ENCODE measurements around the gene NTNG1.

DNA sequence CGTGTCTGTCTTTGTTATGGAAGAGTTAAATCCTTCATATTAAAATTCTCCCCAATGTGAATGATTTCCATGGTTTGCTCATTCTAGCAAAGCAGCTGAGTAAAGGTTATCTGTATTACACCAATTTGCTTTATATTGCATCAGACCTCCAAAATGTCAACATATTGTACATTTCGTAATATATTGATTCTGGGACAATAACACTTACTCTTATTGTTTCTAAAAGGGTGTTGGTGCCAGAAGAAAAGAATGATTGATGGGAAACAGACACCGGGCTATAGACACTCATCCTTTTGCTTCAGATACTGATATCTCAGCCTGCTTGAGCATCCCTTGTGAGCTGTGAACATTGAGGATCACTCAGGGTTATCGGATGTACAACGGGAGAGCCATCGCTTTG lies 7.0 kb downstream of the NTNG1 start:
- TF ChIP-seq, protein P1, sequence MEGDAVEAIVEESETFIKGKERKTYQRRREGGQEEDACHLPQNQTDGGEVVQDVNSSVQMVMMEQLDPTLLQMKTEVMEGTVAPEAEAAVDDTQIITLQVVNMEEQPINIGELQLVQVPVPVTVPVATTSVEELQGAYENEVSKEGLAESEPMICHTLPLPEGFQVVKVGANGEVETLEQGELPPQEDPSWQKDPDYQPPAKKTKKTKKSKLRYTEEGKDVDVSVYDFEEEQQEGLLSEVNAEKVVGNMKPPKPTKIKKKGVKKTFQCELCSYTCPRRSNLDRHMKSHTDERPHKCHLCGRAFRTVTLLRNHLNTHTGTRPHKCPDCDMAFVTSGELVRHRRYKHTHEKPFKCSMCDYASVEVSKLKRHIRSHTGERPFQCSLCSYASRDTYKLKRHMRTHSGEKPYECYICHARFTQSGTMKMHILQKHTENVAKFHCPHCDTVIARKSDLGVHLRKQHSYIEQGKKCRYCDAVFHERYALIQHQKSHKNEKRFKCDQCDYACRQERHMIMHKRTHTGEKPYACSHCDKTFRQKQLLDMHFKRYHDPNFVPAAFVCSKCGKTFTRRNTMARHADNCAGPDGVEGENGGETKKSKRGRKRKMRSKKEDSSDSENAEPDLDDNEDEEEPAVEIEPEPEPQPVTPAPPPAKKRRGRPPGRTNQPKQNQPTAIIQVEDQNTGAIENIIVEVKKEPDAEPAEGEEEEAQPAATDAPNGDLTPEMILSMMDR (IDR thresholded peaks at IDR 0.05; ENCODE audit: low read length), result no peak
- no peak for TF ChIP-seq EZH2 (optimal IDR thresholded peaks at IDR 0.05; ENCODE audit: low read depth, low read length)
- TF ChIP-seq EZH2phosphoT487 (IDR thresholded peaks at IDR 0.05; ENCODE audit: low read length), result no peak

All from MM.1S (cell line).